Measurements from ENCODE around the gene ACOT4.
"Not testable (repeated sequence)": the region's sequence is repeated elsewhere in the genome, so short reads cannot be mapped to it uniquely, and the experiment has no call there.

ACOT4 gene, protein sequence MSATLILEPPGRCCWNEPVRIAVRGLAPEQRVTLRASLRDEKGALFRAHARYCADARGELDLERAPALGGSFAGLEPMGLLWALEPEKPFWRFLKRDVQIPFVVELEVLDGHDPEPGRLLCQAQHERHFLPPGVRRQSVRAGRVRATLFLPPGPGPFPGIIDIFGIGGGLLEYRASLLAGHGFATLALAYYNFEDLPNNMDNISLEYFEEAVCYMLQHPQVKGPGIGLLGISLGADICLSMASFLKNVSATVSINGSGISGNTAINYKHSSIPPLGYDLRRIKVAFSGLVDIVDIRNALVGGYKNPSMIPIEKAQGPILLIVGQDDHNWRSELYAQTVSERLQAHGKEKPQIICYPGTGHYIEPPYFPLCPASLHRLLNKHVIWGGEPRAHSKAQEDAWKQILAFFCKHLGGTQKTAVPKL

GRCh38 chr14:73591690-73592449, at the start of gene ACOT4:
Gene ACOT4 (plus strand): TSS chr14:73591873. CDS start chr14:73591960, 87 bp downstream.
- no peak for DNase-seq (ENCODE audit: low read depth)
- peak within 1 kb of the TSS; percentile 13; the same call in 1 of the 2 replicates for H3K4me3 ChIP-seq (ENCODE audit: low read depth, low read length)
- no peak for TF ChIP-seq CTCF (IDR thresholded peaks at IDR 0.05; ENCODE audit: control insufficient read depth, extremely low read depth, insufficient read depth)

GRCh38 chr14:73542961-73543360, 48.7 kb upstream of the ACOT4 start:
- not testable (repeated sequence) for H3K4me3 ChIP-seq (ENCODE audit: low read depth, low read length); DNase-seq (ENCODE audit: low read depth)

DNA sequence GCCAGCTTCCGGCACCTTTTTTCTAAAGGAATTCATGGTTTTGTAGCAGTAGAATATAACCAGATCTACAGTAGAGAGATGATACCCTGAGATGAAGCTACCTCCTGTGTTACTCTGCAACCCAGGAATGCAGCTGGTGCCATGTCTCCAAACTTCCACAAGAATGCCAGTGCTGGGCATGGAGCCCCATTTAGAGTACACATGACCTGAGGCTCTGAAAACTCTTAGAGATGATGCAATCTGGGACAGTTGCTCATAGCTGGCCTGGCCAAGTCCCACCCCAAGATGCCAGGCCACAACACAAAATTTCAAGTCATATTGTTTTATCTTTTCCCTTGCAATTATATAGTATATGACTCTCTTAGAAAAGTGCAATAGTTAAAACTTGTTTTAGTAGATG, 46.3 kb upstream of the ACOT4 start:
- DNase-seq (ENCODE audit: low read depth); H3K4me3 ChIP-seq (ENCODE audit: low read depth, low read length): not testable (repeated sequence)

DNA sequence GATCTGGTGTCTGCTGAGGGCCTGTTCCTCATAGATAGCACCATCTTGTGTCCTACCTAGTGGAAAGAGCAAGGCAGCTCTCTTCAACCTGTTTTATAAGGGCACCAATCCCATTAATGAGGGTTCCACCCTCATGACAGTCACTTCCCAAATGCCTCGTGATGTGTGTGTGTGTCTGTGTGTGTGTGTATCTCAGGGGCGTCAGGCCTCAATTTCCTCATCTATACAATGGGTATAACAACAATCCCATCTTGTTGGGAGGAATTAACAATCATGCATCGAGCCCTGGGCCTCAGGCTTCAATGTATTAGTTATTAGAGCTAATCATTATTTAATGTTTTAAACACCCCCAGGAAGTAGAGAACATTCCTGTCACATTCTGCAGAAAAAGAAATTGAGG, 42.6 kb upstream of the ACOT4 start:
- H3K4me3 ChIP-seq (ENCODE audit: low read depth, low read length); DNase-seq (ENCODE audit: low read depth): not testable (repeated sequence)

DNA sequence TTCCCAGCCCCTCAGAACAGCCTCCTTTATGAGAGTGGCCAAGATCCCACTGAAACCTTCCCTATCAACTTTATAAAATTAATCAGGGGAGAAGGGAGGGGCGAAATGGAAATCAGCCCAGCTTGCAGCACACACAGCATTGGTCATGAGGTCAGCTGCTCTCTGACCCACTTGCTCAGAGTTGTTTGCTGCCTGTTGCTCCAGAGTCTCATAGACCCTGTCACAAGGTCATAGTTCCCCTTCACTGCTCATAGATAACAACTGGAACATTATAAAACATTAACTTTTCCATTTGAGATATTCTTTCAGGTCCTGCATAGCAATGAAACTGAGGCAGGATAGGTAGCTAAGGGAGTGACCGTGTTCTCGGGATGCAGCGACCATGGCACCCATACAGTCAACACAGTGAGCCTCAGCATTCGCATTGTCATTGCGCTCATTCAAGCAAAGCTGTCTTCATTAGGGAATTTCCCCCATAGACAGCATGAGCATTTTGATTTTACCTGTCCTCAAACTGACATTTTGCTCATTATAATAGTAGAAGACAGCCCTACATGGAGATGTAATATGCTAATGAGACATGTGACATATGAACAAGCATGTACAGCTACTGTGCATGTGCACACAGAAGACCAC, 41.7 kb upstream of the ACOT4 start:
- not testable (repeated sequence) for H3K4me3 ChIP-seq (ENCODE audit: low read depth, low read length); DNase-seq (ENCODE audit: low read depth)

GRCh38 chr14:73553845-73554244, 37.8 kb upstream of the ACOT4 start:
- no peak for TF ChIP-seq CTCF (IDR thresholded peaks at IDR 0.05; ENCODE audit: control insufficient read depth, extremely low read depth, insufficient read depth)
- no peak for DNase-seq (ENCODE audit: low read depth)
- no peak overlapping the region for H3K4me3 ChIP-seq (ENCODE audit: low read depth, low read length)

DNA sequence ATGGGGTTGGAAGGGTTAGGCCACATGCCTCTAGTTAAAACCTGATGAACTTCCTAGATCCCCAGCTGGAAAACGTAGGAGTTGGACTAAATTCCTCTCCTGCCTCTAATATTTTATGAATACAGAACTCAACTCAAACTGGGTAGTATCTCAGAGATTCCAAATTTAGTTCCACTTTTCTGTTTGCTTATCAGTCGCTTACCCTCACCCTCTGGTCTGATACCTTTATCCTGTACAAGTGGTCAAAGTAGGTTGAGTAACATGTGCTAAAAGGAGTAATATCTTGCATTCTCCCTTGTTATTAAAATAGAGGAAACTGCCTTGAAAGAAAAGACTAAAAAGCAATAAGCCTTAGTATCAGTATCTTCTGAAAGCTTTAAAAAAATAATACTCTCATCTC, 34.5 kb upstream of the ACOT4 start:
- DNase-seq (ENCODE audit: low read depth); H3K4me3 ChIP-seq (ENCODE audit: low read depth, low read length): not testable (repeated sequence)

GRCh38 chr14:73558238-73558637, 33.4 kb upstream of the ACOT4 start:
- not testable (repeated sequence) for H3K4me3 ChIP-seq (ENCODE audit: low read depth, low read length); DNase-seq (ENCODE audit: low read depth)

- H3K4me3 ChIP-seq (ENCODE audit: low read depth, low read length); DNase-seq (ENCODE audit: low read depth): not testable (repeated sequence)
Observed at GRCh38 chr14:73562256-73562655, 29.4 kb upstream of the ACOT4 start.

GRCh38 chr14:73562696-73563095, 29.0 kb upstream of the ACOT4 start:
- H3K4me3 ChIP-seq (ENCODE audit: low read depth, low read length); DNase-seq (ENCODE audit: low read depth): not testable (repeated sequence)

DNA sequence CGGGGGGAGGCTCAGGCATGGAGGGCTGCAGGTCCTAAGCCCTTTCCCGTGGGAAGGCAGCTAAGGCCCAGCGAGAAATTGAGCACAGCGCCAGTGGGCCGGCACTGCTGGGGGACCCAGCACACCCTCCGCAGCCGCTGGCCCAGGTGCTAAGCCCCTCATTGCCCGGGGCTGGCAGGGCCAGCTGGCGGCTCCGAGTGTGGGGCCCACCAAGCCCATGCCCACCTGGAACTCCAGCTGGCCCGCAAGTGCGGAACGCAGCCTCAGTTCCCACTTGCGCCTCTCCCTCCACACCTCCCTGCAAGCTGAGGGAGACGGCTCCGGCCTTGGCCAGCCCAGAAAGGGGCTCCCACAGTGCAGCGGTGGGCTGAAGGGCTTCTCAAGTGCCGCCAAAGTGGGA, 25.2 kb upstream of the ACOT4 start:
- not testable (repeated sequence) for DNase-seq (ENCODE audit: low read depth); H3K4me3 ChIP-seq (ENCODE audit: low read depth, low read length)

DNA sequence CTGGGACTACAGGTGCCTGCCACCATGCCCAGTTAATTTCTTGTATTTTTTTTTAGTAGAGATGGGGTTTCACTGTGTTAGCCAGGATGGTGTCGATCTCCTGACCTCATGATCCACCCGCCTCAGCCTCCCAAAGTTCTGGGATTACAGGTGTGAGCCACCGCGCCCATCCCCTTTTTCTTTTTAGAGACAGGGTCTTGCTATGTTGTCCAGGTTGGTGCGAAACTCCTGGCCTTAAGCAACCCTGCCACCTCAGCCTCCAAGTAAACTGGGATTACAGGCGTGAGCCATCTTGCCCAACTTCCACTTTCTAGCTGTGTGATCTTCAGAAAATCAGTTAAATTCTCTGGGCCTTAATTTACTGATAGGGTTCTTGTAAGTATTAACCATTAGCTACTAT, 24.7 kb upstream of the ACOT4 start:
- H3K4me3 ChIP-seq (ENCODE audit: low read depth, low read length); DNase-seq (ENCODE audit: low read depth): not testable (repeated sequence)

All from LNCaP clone FGC (cell line).